ENCODE results near the gene TTF1.

- TF ChIP-seq MAX (IDR thresholded peaks at IDR 0.05; ENCODE audit: low read depth, low read length) (no peak), MYC (IDR thresholded peaks at IDR 0.05; ENCODE audit: low read depth, low read length) (no peak), CTCF (IDR thresholded peaks at IDR 0.05; ENCODE audit: low read depth, low read length) (no peak), POLR2A (IDR thresholded peaks at IDR 0.05; ENCODE audit: extremely low read depth, insufficient read length) (no peak)
Observed at GRCh38 chr9:132447346-132447745, 40.7 kb upstream of the TTF1 start.
